BLaER1 (cell line): Measurements from ENCODE around the gene TRPM2.
"Not testable (repeated sequence)": the region's sequence is repeated elsewhere in the genome, so short reads cannot be mapped to it uniquely, and the experiment has no call there.

Experiments
- H3K27ac ChIP-seq: shearing (Covaris generic); formaldehyde crosslinking; 2 replicates; pipeline ENCODE4 v1.8.1; 2022
- H3K27me3 ChIP-seq: shearing (Covaris generic); formaldehyde crosslinking; 2 replicates; pipeline ENCODE4 v1.8.1; 2022
- H3K36me3 ChIP-seq: shearing (Covaris generic); formaldehyde crosslinking; 2 replicates; pipeline ENCODE4 v1.8.1; 2022
- H3K4me1 ChIP-seq: shearing (Covaris generic); formaldehyde crosslinking; 2 replicates; pipeline ENCODE4 v1.8.1; 2022
- H3K4me2 ChIP-seq: shearing (Covaris generic); formaldehyde crosslinking; 2 replicates; pipeline ENCODE4 v1.8.1; 2022
- H3K4me3 ChIP-seq: shearing (Covaris generic); formaldehyde crosslinking; 2 replicates; pipeline ENCODE4 v1.8.1; 2022
- H3K9ac ChIP-seq: shearing (Covaris generic); formaldehyde crosslinking; 2 replicates; pipeline ENCODE4 v1.8.1; 2022
- H3K9me3 ChIP-seq: shearing (Covaris generic); formaldehyde crosslinking; 2 replicates; pipeline ENCODE4 v1.8.1; 2022
- H4K20me1 ChIP-seq: shearing (Covaris generic); formaldehyde crosslinking; 2 replicates; pipeline ENCODE4 v1.8.1; 2022
- Cebpa-rat ChIP-seq: shearing (Covaris generic); IDR thresholded peaks from 2 replicates; pipeline ENCODE4 v1.8.1; 2022

TRPM2 gene

GRCh38 chr21:44400791-44401385 is 47.5 kb downstream of the TRPM2 start:
- no peak overlapping the region for H3K4me3 ChIP-seq
- H3K4me2 ChIP-seq, result peak overlapping the region; percentile 48
- H4K20me1 ChIP-seq, result peaks cover 13% of the 10 kb centered on the region; the same call in 1 of the 2 replicates
- H3K4me1 ChIP-seq, result peaks cover 22% of the 10 kb centered on the region
- H3K36me3 ChIP-seq, result peaks cover 89% of the 10 kb centered on the region
- TF ChIP-seq Cebpa-rat, result no peak
- H3K9me3 ChIP-seq, result peaks cover 18% of the 10 kb centered on the region
- no peaks in the 10 kb centered on the region for H3K27me3 ChIP-seq
- H3K9ac ChIP-seq, result no peak overlapping the region
- H3K27ac ChIP-seq, result peak overlapping the region; percentile 44

GRCh38 chr21:44401386-44402160 is 48.2 kb downstream of the TRPM2 start:
- no peak overlapping the region for H3K4me3 ChIP-seq
- H4K20me1 ChIP-seq, result peaks cover 13% of the 10 kb centered on the region; the same call in 1 of the 2 replicates
- peak overlapping the region; percentile 13; the same call in 1 of the 2 replicates for H3K9ac ChIP-seq
- no peak for TF ChIP-seq Cebpa-rat
- peaks cover 24% of the 10 kb centered on the region for H3K9me3 ChIP-seq
- H3K36me3 ChIP-seq, result peaks cover 95% of the 10 kb centered on the region
- H3K27ac ChIP-seq, result peak overlapping the region; percentile 63
- no peaks in the 10 kb centered on the region for H3K27me3 ChIP-seq
- peak overlapping the region; percentile 48 for H3K4me2 ChIP-seq
- peaks cover 22% of the 10 kb centered on the region for H3K4me1 ChIP-seq

GRCh38 chr21:44402323-44403105 is 49.1 kb downstream of the TRPM2 start:
- Histone ChIP-seq H3K4me2 (0 out of 2 replicates have a peak overlapping the region, but pooled peaks have one; percentile 48), H4K20me1 (peaks cover 7% of the 10 kb centered on the region; the same call in 1 of the 2 replicates), H3K9me3 (peaks cover 33% of the 10 kb centered on the region), H3K36me3 (peaks cover 96% of the 10 kb centered on the region), H3K27ac (peak overlapping the region; percentile 63; the same call in 1 of the 2 replicates), H3K4me3 (no peak overlapping the region), H3K4me1 (peaks cover 22% of the 10 kb centered on the region), H3K9ac (no peak overlapping the region), H3K27me3 (no peaks in the 10 kb centered on the region)
- no peak for TF ChIP-seq Cebpa-rat

GRCh38 chr21:44403106-44404020 is 49.9 kb downstream of the TRPM2 start:
- no peak for TF ChIP-seq Cebpa-rat
- peaks cover 96% of the 10 kb centered on the region for H3K36me3 ChIP-seq

GRCh38 chr21:44404482-44404881 is 51.1 kb downstream of the TRPM2 start:
- Histone ChIP-seq H3K9me3 (peaks cover 53% of the 10 kb centered on the region), H3K36me3 (peaks cover 96% of the 10 kb centered on the region), H3K4me1 (peaks cover 22% of the 10 kb centered on the region)
- H3K9ac ChIP-seq, H3K27me3 ChIP-seq, H4K20me1 ChIP-seq, H3K4me2 ChIP-seq, H3K27ac ChIP-seq, H3K4me3 ChIP-seq: not testable (repeated sequence)

More at GRCh38 chr21:44403106-44404020, 49.9 kb downstream of the TRPM2 start:
- H3K9me3 ChIP-seq, result peaks cover 41% of the 10 kb centered on the region
- no peak overlapping the region for H3K4me2 ChIP-seq
- peaks cover 22% of the 10 kb centered on the region for H3K4me1 ChIP-seq
- H3K27ac ChIP-seq, result peak overlapping the region; percentile 63; the same call in 1 of the 2 replicates
- H4K20me1 ChIP-seq, result peaks cover 6% of the 10 kb centered on the region; the same call in 1 of the 2 replicates
- H3K9ac ChIP-seq, result no peak overlapping the region
- no peaks in the 10 kb centered on the region for H3K27me3 ChIP-seq
- H3K4me3 ChIP-seq, result no peak overlapping the region

GRCh38 chr21:44405091-44405947 is 51.9 kb downstream of the TRPM2 start:
- Histone ChIP-seq H3K9ac (no peak overlapping the region), H3K27me3 (no peaks in the 10 kb centered on the region), H3K27ac (no peak overlapping the region), H3K4me3 (no peak overlapping the region), H3K4me2 (no peak overlapping the region), H4K20me1 (no peaks in the 10 kb centered on the region), H3K4me1 (peaks cover 22% of the 10 kb centered on the region), H3K9me3 (peaks cover 58% of the 10 kb centered on the region), H3K36me3 (peaks cover 95% of the 10 kb centered on the region)
- no peak for TF ChIP-seq Cebpa-rat

GRCh38 chr21:44405948-44406872 is 52.8 kb downstream of the TRPM2 start:
- Histone ChIP-seq H3K36me3 (peaks cover 93% of the 10 kb centered on the region), H4K20me1 (no peaks in the 10 kb centered on the region), H3K9me3 (peaks cover 61% of the 10 kb centered on the region), H3K9ac (no peak overlapping the region), H3K4me1 (peaks cover 14% of the 10 kb centered on the region), H3K4me3 (no peak overlapping the region), H3K27me3 (no peaks in the 10 kb centered on the region), H3K4me2 (no peak overlapping the region), H3K27ac (no peak overlapping the region)
- no peak for TF ChIP-seq Cebpa-rat
